Neural progenitor cell (in vitro differentiated cells): ENCODE measurements around the gene IRF8.

Experiments used
- CTCF ChIP-seq: fragments of 200-600 bp; sonication (generic); IDR thresholded peaks from 2 replicates; pipeline ENCODE4 v1.5.1; 2017; ENCODE audit warnings: antibody characterized with exemption, mild to moderate bottlenecking
- EZH2 ChIP-seq: fragments of 200-600 bp; sonication (generic); IDR thresholded peaks from 2 replicates; pipeline ENCODE4 v1.6.1; 2017; ENCODE audit warnings: antibody characterized with exemption, mild to moderate bottlenecking, moderate library complexity

GRCh38 chr16:85869206-85869605 is 29.8 kb upstream of the IRF8 start:
- TF ChIP-seq CTCF: no peak
- TF ChIP-seq EZH2: no peak
